HepG2 (cell line): ENCODE data around the gene ESYT1. TPM values are rescaled to one million over a fixed set of nuclear protein-coding genes. Genes with fewer than 3 reads are reported as not detected.

ENCODE experiments used
- ATF7 ChIP-seq, 2 experiments: fragments of 450-650 bp in 1 of 2; sonication (generic) in 1 of 2; formaldehyde crosslinking in 1 of 2; IDR thresholded peaks; 2 replicates each; pipeline versions ENCODE4 v1.4.0 to v1.6.1; 2016 to 2020; ENCODE audit warnings: antibody characterized with exemption in 1 of 2, mild to moderate bottlenecking in 1 of 2, missing genetic modification reagents in 1 of 2
- BRCA1 ChIP-seq: sonication (generic); formaldehyde crosslinking; IDR thresholded peaks from 2 replicates; pipeline ENCODE4 v1.4.0; 2020; ENCODE audit warnings: missing genetic modification reagents
- CREM ChIP-seq, 2 experiments: sonication (generic) in 1 of 2; formaldehyde crosslinking in 1 of 2; IDR thresholded peaks; 2 replicates each; pipeline versions ENCODE4 v1.4.0 to v1.6.1; 2016 to 2020; ENCODE audit warnings: antibody characterized with exemption in 1 of 2, mild to moderate bottlenecking in 1 of 2, missing genetic modification reagents in 1 of 2
- FOSL2 ChIP-seq: sonication (generic); formaldehyde crosslinking; IDR thresholded peaks from 2 replicates; pipeline ENCODE4 v1.4.0; 2020; ENCODE audit warnings: missing genetic modification reagents
- HDAC6 ChIP-seq: fragments of 200-600 bp; sonication (generic); IDR thresholded peaks from 2 replicates; pipeline ENCODE4 v1.7.0; 2017; ENCODE audit warnings: mild to moderate bottlenecking, antibody characterized with exemption, low read length, low read depth
- HMGXB3 ChIP-seq: sonication (generic); formaldehyde crosslinking; IDR thresholded peaks from 2 replicates; pipeline ENCODE4 v1.4.0; 2020; ENCODE audit warnings: missing genetic modification reagents, borderline replicate concordance
- KDM4B ChIP-seq: sonication (generic); formaldehyde crosslinking; IDR thresholded peaks from 2 replicates; pipeline ENCODE4 v1.4.0; 2020; ENCODE audit warnings: missing genetic modification reagents
- NR3C1 ChIP-seq: sonication (generic); formaldehyde crosslinking; IDR thresholded peaks from 2 replicates; pipeline ENCODE4 v1.4.0; 2020; ENCODE audit warnings: missing genetic modification reagents
- SNAPC5 ChIP-seq: sonication (generic); formaldehyde crosslinking; IDR thresholded peaks from 2 replicates; pipeline ENCODE4 v1.8.1; 2023; ENCODE audit warnings: mild to moderate bottlenecking, missing genetic modification reagents, borderline replicate concordance
- TCF12 ChIP-seq, 2 experiments: fragments of 450-650 bp in 1 of 2; sonication (generic) in 1 of 2; formaldehyde crosslinking in 1 of 2; IDR thresholded peaks; 2 replicates each; pipeline versions ENCODE4 v1.6.1 to v1.8.0; 2017 to 2022; ENCODE audit warnings: antibody characterized with exemption in 1 of 2, mild to moderate bottlenecking in 1 of 2, missing genetic modification reagents in 1 of 2, moderate library complexity in 1 of 2
- ZBTB7A ChIP-seq: sonication (generic); formaldehyde crosslinking; IDR thresholded peaks from 2 replicates; pipeline ENCODE4 v1.8.0; 2022; ENCODE audit warnings: mild to moderate bottlenecking, missing genetic modification reagents
- ZNF253 ChIP-seq: sonication (generic); formaldehyde crosslinking; IDR thresholded peaks from 2 replicates; pipeline ENCODE4 v1.8.0; 2022; ENCODE audit warnings: mild to moderate bottlenecking, missing genetic modification reagents, borderline replicate concordance
- ZNF34 ChIP-seq: sonication (generic); formaldehyde crosslinking; IDR thresholded peaks from 2 replicates; pipeline ENCODE4 v1.4.0; 2020; ENCODE audit warnings: mild to moderate bottlenecking, missing genetic modification reagents, borderline replicate concordance
- ZNF354B ChIP-seq: sonication (generic); formaldehyde crosslinking; IDR thresholded peaks from 2 replicates; pipeline ENCODE4 v1.8.0; 2022; ENCODE audit warnings: mild to moderate bottlenecking, missing genetic modification reagents
- ZNF513 ChIP-seq: sonication (generic); formaldehyde crosslinking; conservative IDR thresholded peaks from 2 replicates; pipeline ENCODE4 v1.5.0; 2020; ENCODE audit warnings: missing genetic modification reagents
- ZNF607 ChIP-seq: sonication (generic); formaldehyde crosslinking; IDR thresholded peaks from 2 replicates; pipeline ENCODE4 v1.5.1; 2020; ENCODE audit warnings: missing genetic modification reagents, mild to moderate bottlenecking, borderline replicate concordance
- ZNF710 ChIP-seq: sonication (generic); formaldehyde crosslinking; IDR thresholded peaks from 2 replicates; pipeline ENCODE4 v1.5.0; 2020; ENCODE audit warnings: mild to moderate bottlenecking, missing genetic modification reagents, borderline replicate concordance
- ZNF784 ChIP-seq: sonication (generic); formaldehyde crosslinking; IDR thresholded peaks from 2 replicates; pipeline ENCODE4 v1.5.1; 2020; ENCODE audit warnings: missing genetic modification reagents, mild to moderate bottlenecking, borderline replicate concordance
- ZNF788 ChIP-seq: sonication (generic); formaldehyde crosslinking; IDR thresholded peaks from 2 replicates; pipeline ENCODE4 v1.5.0; 2020; ENCODE audit warnings: mild to moderate bottlenecking, missing genetic modification reagents, borderline replicate concordance
- polyA plus RNA-seq, 8 experiments: library from polyadenylated mRNA; depleted of rRNA in 3 of 8; stranded (reverse) in 7 of 8; unstranded in 1 of 8; fragments of >200 nt; fragmentation: Illumina TruSeq in 4 of 8; extraction: Trizol in 4 of 8; gene quantifications; 2 replicates each; pipeline versions ENCODE4 v1.2.1 to v1.2.3, GENCODE V29; 2011 to 2016; ENCODE audit warnings: low read depth in 4 of 8, missing spikeins in 1 of 8, mixed read lengths in 1 of 8; ENCODE audit not compliant: insufficient read depth in 1 of 8
- total RNA-seq, 5 experiments: library from RNA; depleted of rRNA; stranded (reverse); fragments of >200 nt; fragmentation: Illumina TruSeq; extraction: Trizol; gene quantifications; 2 replicates each; pipeline ENCODE4 v1.2.3, GENCODE V29; 2016; ENCODE audit warnings: low read depth in 1 of 5

ESYT1 gene
- total and polyA plus RNA-seq, 2 of the 13 experiments (the other 11 are each of a cell fraction or from before 2014, with no cell fraction given) = 66.9 to 71.0 TPM

- TF ChIP-seq HMGXB3 (CRISPR knock-in tag) (peak; percentile 43; the same call in 1 of the 2 replicates), ZNF788 (CRISPR knock-in tag) (peak; percentile 32; the same call in 1 of the 2 replicates), ZNF34 (CRISPR knock-in tag) (no peak; the same call in 1 of the 2 replicates), ZBTB7A (CRISPR knock-in tag) (peak; percentile 57; the same call in 1 of the 2 replicates), ATF7 (IDR thresholded peaks at IDR 0.05) (peak; percentile 64), ATF7 (CRISPR knock-in tag; IDR thresholded peaks at IDR 0.05) (peak; percentile 87; the same call in 1 of the 2 replicates), TCF12 (IDR thresholded peaks at IDR 0.05) (no peak), TCF12 (CRISPR knock-in tag; IDR thresholded peaks at IDR 0.05) (no peak; the same call in none of the 2 replicates), CREM (IDR thresholded peaks at IDR 0.05) (peak; percentile 82), CREM (CRISPR knock-in tag; IDR thresholded peaks at IDR 0.05) (no peak), KDM4B (CRISPR knock-in tag) (peak; percentile 95), BRCA1 (CRISPR knock-in tag) (peak; percentile 32; the same call in 1 of the 2 replicates), FOSL2 (CRISPR knock-in tag) (peak; percentile 77), SNAPC5 (CRISPR knock-in tag) (no peak), HDAC6 (no peak), ZNF513 (CRISPR knock-in tag) (no peak), NR3C1 (CRISPR knock-in tag) (no peak), ZNF710 (CRISPR knock-in tag) (0 out of 2 replicates have a peak, but pooled peaks have one; percentile 18), ZNF607 (CRISPR knock-in tag) (no peak), ZNF253 (CRISPR knock-in tag) (no peak), ZNF784 (peak; percentile 20; the same call in 1 of the 2 replicates), ZNF354B (CRISPR knock-in tag) (no peak)
Measured at GRCh38 chr12:56080556-56081138, 47.4 kb upstream of the ESYT1 start (continued).
